Suprapubic skin (tissue), 4 donors: ENCODE data around the gene MAP1B.

ENCODE experiments used
- CTCF ChIP-seq, 2 donors: fragments of 200-600 bp in 1 of 2; fragments of 450-650 bp in 1 of 2; sonication (generic) in 1 of 2; IDR thresholded peaks; one replicate each; pipeline ENCODE4 v1.5.1; 2016 to 2019; ENCODE audit warnings: antibody characterized with exemption in 2 of 2, mild to moderate bottlenecking in 1 of 2, moderate library complexity in 1 of 2
- EP300 ChIP-seq: sonication (generic); formaldehyde crosslinking; IDR thresholded peaks from one replicate; pipeline ENCODE4 v1.6.1; 2017; ENCODE audit warnings: antibody characterized with exemption
- POLR2A ChIP-seq, 2 donors: fragments of 450-650 bp; IDR thresholded peaks; one replicate each; pipeline ENCODE4 v1.6.1; 2017; ENCODE audit warnings: antibody characterized with exemption in 2 of 2, mild to moderate bottlenecking in 2 of 2, moderate library complexity in 2 of 2
- POLR2AphosphoS5 ChIP-seq, 3 donors: sonication (generic); formaldehyde crosslinking; IDR thresholded peaks; one replicate each; pipeline ENCODE4 v1.6.1; 2017; ENCODE audit warnings: antibody characterized with exemption in 3 of 3

GRCh38 chr5:72064801-72065570 is 42.3 kb upstream of the MAP1B start:
- no peak for TF ChIP-seq CTCF (IDR thresholded peaks at IDR 0.05)
- TF ChIP-seq POLR2A (IDR thresholded peaks at IDR 0.05): no peak
- TF ChIP-seq POLR2AphosphoS5 (IDR thresholded peaks at IDR 0.05): no peak
- no peak for TF ChIP-seq EP300
